H9 (cell line): ENCODE results near the gene IL36B. TPM values are rescaled to one million over a fixed set of nuclear protein-coding genes. Genes with fewer than 3 reads are reported as not detected.

Source experiments
- DNase-seq: peaks from one replicate; pipeline ENCODE4 v3.0.0-alpha.2; 2017
- H2AFZ ChIP-seq: one replicate; pipeline ENCODE4 v1.6.1; 2013; ENCODE audit warnings: mild to moderate bottlenecking, low read length, control low read depth, moderate library complexity
- H2AK5ac ChIP-seq: 2 replicates; pipeline ENCODE4 v1.6.1; 2013; ENCODE audit warnings: low read length, control low read depth, mixed read lengths; ENCODE audit not compliant: insufficient read length
- H2BK120ac ChIP-seq: one replicate; pipeline ENCODE4 v1.6.1; 2013; ENCODE audit warnings: low read depth, mild to moderate bottlenecking, low read length, control low read depth, inconsistent platforms; ENCODE audit not compliant: poor library complexity, severe bottlenecking
- H2BK12ac ChIP-seq: 2 replicates; pipeline ENCODE4 v1.6.1; 2013; ENCODE audit warnings: low read length, control low read depth, mixed read lengths, low read depth; ENCODE audit not compliant: insufficient read length
- H2BK15ac ChIP-seq: 2 replicates; pipeline ENCODE4 v1.6.1; 2013; ENCODE audit warnings: low read depth, low read length, control low read depth
- H2BK20ac ChIP-seq: one replicate; pipeline ENCODE4 v1.6.1; 2013; ENCODE audit warnings: low read depth, mild to moderate bottlenecking, low read length, control low read depth, inconsistent platforms; ENCODE audit not compliant: poor library complexity, severe bottlenecking
- H2BK5ac ChIP-seq: 2 replicates; pipeline ENCODE4 v1.6.1; 2013; ENCODE audit warnings: low read length, control low read depth, mixed read lengths; ENCODE audit not compliant: insufficient read length
- H3K14ac ChIP-seq: 2 replicates; pipeline ENCODE4 v1.6.1; 2013; ENCODE audit warnings: low read length, control low read depth; ENCODE audit not compliant: insufficient read depth
- H3K18ac ChIP-seq: 2 replicates; pipeline ENCODE4 v1.6.1; 2013; ENCODE audit warnings: low read depth, mild to moderate bottlenecking, mixed read lengths, low read length, control low read depth; ENCODE audit not compliant: insufficient read length
- H3K23ac ChIP-seq: 2 replicates; pipeline ENCODE4 v1.6.1; 2013; ENCODE audit warnings: low read length, control low read depth, mixed read lengths, low read depth; ENCODE audit not compliant: insufficient read length
- H3K23me2 ChIP-seq: 2 replicates; pipeline ENCODE4 v1.6.1; 2013; ENCODE audit warnings: low read depth, mild to moderate bottlenecking, mixed read lengths, low read length, control low read depth; ENCODE audit not compliant: insufficient read length, poor library complexity, severe bottlenecking
- H3K27ac ChIP-seq: 2 replicates; pipeline ENCODE4 v1.5.1; 2013; ENCODE audit warnings: low read length, control low read depth, mixed read lengths, low read depth; ENCODE audit not compliant: insufficient read length
- H3K27me3 ChIP-seq: 2 replicates; pipeline ENCODE4 v1.6.1; 2013; ENCODE audit warnings: low read length, control low read depth, inconsistent platforms; ENCODE audit not compliant: insufficient read depth
- H3K4ac ChIP-seq: 2 replicates; pipeline ENCODE4 v1.6.1; 2013; ENCODE audit warnings: low read depth, mild to moderate bottlenecking, control low read depth, inconsistent platforms, low read length, moderate library complexity
- H3K4me1 ChIP-seq: 2 replicates; pipeline ENCODE4 v1.6.1; 2013; ENCODE audit warnings: low read length, control low read depth, inconsistent platforms; ENCODE audit not compliant: insufficient read depth
- H3K4me2 ChIP-seq: 2 replicates; pipeline ENCODE4 v1.6.1; 2013; ENCODE audit warnings: low read length, control low read depth, mixed read lengths; ENCODE audit not compliant: insufficient read length, insufficient read depth
- H3K56ac ChIP-seq: 2 replicates; pipeline ENCODE4 v1.6.1; 2013; ENCODE audit warnings: low read depth, mild to moderate bottlenecking, mixed read lengths, low read length, control low read depth; ENCODE audit not compliant: insufficient read length
- H3K79me1 ChIP-seq: 2 replicates; pipeline ENCODE4 v1.6.1; 2013; ENCODE audit warnings: low read depth, mild to moderate bottlenecking, moderate library complexity, low read length, control low read depth, inconsistent platforms; ENCODE audit not compliant: insufficient read depth, poor library complexity, severe bottlenecking
- H3K79me2 ChIP-seq: 2 replicates; pipeline ENCODE4 v1.6.1; 2013; ENCODE audit warnings: low read length, control low read depth, inconsistent platforms; ENCODE audit not compliant: insufficient read depth
- H3K9ac ChIP-seq: 2 replicates; pipeline ENCODE4 v1.6.1; 2013; ENCODE audit warnings: low read length, control low read depth, mixed read lengths; ENCODE audit not compliant: insufficient read length; ENCODE audit errors: extremely low read depth
- H3K9me3 ChIP-seq: one replicate; pipeline ENCODE4 v1.6.1; 2013; ENCODE audit warnings: low read depth, low read length, inconsistent platforms; ENCODE audit not compliant: control insufficient read depth
- H3T11ph ChIP-seq: one replicate; pipeline ENCODE4 v1.6.1; 2013; ENCODE audit warnings: mild to moderate bottlenecking, low read length, control low read depth, inconsistent platforms
- H4K20me1 ChIP-seq: one replicate; pipeline ENCODE4 v1.6.1; 2013; ENCODE audit not compliant: control insufficient read depth, insufficient read length, insufficient read depth
- H4K5ac ChIP-seq: 2 replicates; pipeline ENCODE4 v1.6.1; 2013; ENCODE audit warnings: low read depth, mild to moderate bottlenecking, mixed read lengths, low read length, control low read depth; ENCODE audit not compliant: insufficient read length
- H4K8ac ChIP-seq: replicated peaks from 2 replicates; pipeline ENCODE4 v1.6.1; 2013; ENCODE audit warnings: low read length, control low read depth, mixed read lengths, low read depth; ENCODE audit not compliant: insufficient read length
- H4K91ac ChIP-seq: 2 replicates; pipeline ENCODE4 v1.6.1; 2013; ENCODE audit warnings: low read depth, mild to moderate bottlenecking, moderate library complexity, mixed read lengths, low read length, control low read depth; ENCODE audit not compliant: insufficient read length
- H3K27ac Mint-ChIP-seq, 3 experiments: 2 replicates in 2 of 3; 3 replicates in 1 of 3; pipeline ENCODE4 v1.8.0; 2020 to 2021; ENCODE audit warnings: mixed read lengths in 3 of 3, mild to moderate bottlenecking in 1 of 3, moderate library complexity in 1 of 3
- H3K27me3 Mint-ChIP-seq: 2 replicates; pipeline ENCODE4 v1.8.0; 2021; ENCODE audit warnings: low read depth, mild to moderate bottlenecking, moderate library complexity, mixed read lengths
- H3K36me3 Mint-ChIP-seq, 3 experiments: 2 replicates in 2 of 3; 3 replicates in 1 of 3; pipeline ENCODE4 v1.8.0; 2020 to 2021; ENCODE audit warnings: low read depth in 3 of 3, mixed read lengths in 3 of 3; ENCODE audit not compliant: insufficient read depth in 1 of 3
- H3K4me1 Mint-ChIP-seq, 2 experiments: 2 replicates each; pipeline ENCODE4 v1.8.0; 2020; ENCODE audit warnings: mixed read lengths in 2 of 2
- H3K4me3 Mint-ChIP-seq, 2 experiments: 2 replicates in 1 of 2; 3 replicates in 1 of 2; pipeline ENCODE4 v1.8.0; 2020 to 2021; ENCODE audit warnings: mild to moderate bottlenecking in 2 of 2, mixed read lengths in 2 of 2, moderate library complexity in 1 of 2
- H3K9me3 Mint-ChIP-seq, 2 experiments: 2 replicates in 1 of 2; 3 replicates in 1 of 2; pipeline ENCODE4 v1.8.0; 2020; ENCODE audit warnings: mild to moderate bottlenecking in 2 of 2, mixed read lengths in 2 of 2, moderate library complexity in 1 of 2
- WGBS: extraction: QIAGEN DNeasy Blood & Tissue Kit; methylation state at CpG from one replicate; pipeline ENCODE4 v1.1.7; 2013; ENCODE audit warnings: missing lambda C conversion rate, low lambda C conversion rate, mixed read lengths; ENCODE audit not compliant: insufficient read length; ENCODE audit errors: extremely low coverage; 5-methylcytosine and 5-hydroxymethylcytosine counted together
- total RNA-seq: library from RNA; stranded (reverse); gene quantifications from 2 replicates; pipeline ENCODE4 v1.2.1, GENCODE V29; 2021
- TF ChIP-seq, protein P1 (sequence below): fragments of 200-600 bp; sonication (generic); conservative IDR thresholded peaks from 3 replicates; pipeline ENCODE4 v1.8.0; 2021; ENCODE audit warnings: antibody characterized with exemption, mild to moderate bottlenecking

The IL36B gene
- total RNA-seq, 1 experiment from 2014 or later: not detected

DNA sequence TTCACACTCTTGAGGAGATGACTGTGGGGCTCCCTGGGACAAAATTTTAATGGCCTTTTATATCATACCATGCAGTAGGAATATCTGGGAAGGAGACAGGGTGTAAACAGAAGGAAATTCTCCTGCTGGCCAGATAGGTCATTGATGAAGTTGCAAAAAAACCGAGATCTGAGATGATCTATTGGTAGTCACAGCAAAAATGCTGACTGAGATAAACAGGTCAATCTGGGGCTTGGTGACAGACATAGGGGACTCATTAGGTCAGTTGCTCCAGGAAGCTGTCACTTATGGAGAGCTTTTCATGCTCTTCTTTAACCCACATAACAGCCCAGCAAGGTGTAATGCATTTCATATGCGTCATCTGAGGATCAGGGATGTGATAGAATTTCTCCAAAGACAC, 50.0 kb downstream of the IL36B start:
- no peak overlapping the region for H3K4me2 ChIP-seq
- no peaks in the 10 kb centered on the region for H3K23me2 ChIP-seq
- H3T11ph ChIP-seq: no peak overlapping the region
- H4K20me1 ChIP-seq: no peaks in the 10 kb centered on the region
- no peak overlapping the region for H4K91ac ChIP-seq
- TF ChIP-seq, protein P1, sequence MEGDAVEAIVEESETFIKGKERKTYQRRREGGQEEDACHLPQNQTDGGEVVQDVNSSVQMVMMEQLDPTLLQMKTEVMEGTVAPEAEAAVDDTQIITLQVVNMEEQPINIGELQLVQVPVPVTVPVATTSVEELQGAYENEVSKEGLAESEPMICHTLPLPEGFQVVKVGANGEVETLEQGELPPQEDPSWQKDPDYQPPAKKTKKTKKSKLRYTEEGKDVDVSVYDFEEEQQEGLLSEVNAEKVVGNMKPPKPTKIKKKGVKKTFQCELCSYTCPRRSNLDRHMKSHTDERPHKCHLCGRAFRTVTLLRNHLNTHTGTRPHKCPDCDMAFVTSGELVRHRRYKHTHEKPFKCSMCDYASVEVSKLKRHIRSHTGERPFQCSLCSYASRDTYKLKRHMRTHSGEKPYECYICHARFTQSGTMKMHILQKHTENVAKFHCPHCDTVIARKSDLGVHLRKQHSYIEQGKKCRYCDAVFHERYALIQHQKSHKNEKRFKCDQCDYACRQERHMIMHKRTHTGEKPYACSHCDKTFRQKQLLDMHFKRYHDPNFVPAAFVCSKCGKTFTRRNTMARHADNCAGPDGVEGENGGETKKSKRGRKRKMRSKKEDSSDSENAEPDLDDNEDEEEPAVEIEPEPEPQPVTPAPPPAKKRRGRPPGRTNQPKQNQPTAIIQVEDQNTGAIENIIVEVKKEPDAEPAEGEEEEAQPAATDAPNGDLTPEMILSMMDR: no peak
- H2BK120ac ChIP-seq: no peak overlapping the region
- peaks cover 0 to 13% (median 0%) of the 10 kb centered on the region in 3 experiments; a peak in 2 of 7 replicates for H3K36me3 Mint-ChIP-seq
- no peak for DNase-seq
- no peak overlapping the region for H2BK20ac ChIP-seq
- no peak overlapping the region for H3K4ac ChIP-seq
- peaks cover 23% of the 10 kb centered on the region for H3K27me3 Mint-ChIP-seq
- no CpG with 5 or more reads among the region's 2 CpGs for WGBS
- H3K4me3 Mint-ChIP-seq: no peak overlapping the region
- H3K18ac ChIP-seq: no peak overlapping the region
- no peak overlapping the region for H3K14ac ChIP-seq
- H3K79me2 ChIP-seq: no peaks in the 10 kb centered on the region
- no peaks in the 10 kb centered on the region for H3K9me3 ChIP-seq
- H2BK5ac ChIP-seq: no peak overlapping the region
- no peak overlapping the region for H2BK12ac ChIP-seq
- H2AFZ ChIP-seq: no peak overlapping the region
- H2BK15ac ChIP-seq: no peak overlapping the region
- H3K27ac Mint-ChIP-seq: no peak overlapping the region
- H4K5ac ChIP-seq: no peak overlapping the region
- H3K79me1 ChIP-seq: no peaks in the 10 kb centered on the region
- H3K23ac ChIP-seq: no peak overlapping the region
- H3K4me1 Mint-ChIP-seq: no peaks in the 10 kb centered on the region
- H3K9me3 Mint-ChIP-seq: peaks cover 39 to 76% of the 10 kb centered on the region in 2 experiments
- no peak overlapping the region for H3K27ac ChIP-seq
- no peaks in the 10 kb centered on the region for H3K4me1 ChIP-seq
- no peak overlapping the region for H3K56ac ChIP-seq
- no peaks in the 10 kb centered on the region for H3K27me3 ChIP-seq
- H4K8ac ChIP-seq: no peak overlapping the region
- no peak overlapping the region for H2AK5ac ChIP-seq
- no peak overlapping the region for H3K9ac ChIP-seq
